Measurements from ENCODE around the gene MUSTN1.

Gene MUSTN1

GRCh38 chr3:52831500-52832301 is 3.1 kb downstream of the MUSTN1 start:
- DNase-seq, result no peak

DNA sequence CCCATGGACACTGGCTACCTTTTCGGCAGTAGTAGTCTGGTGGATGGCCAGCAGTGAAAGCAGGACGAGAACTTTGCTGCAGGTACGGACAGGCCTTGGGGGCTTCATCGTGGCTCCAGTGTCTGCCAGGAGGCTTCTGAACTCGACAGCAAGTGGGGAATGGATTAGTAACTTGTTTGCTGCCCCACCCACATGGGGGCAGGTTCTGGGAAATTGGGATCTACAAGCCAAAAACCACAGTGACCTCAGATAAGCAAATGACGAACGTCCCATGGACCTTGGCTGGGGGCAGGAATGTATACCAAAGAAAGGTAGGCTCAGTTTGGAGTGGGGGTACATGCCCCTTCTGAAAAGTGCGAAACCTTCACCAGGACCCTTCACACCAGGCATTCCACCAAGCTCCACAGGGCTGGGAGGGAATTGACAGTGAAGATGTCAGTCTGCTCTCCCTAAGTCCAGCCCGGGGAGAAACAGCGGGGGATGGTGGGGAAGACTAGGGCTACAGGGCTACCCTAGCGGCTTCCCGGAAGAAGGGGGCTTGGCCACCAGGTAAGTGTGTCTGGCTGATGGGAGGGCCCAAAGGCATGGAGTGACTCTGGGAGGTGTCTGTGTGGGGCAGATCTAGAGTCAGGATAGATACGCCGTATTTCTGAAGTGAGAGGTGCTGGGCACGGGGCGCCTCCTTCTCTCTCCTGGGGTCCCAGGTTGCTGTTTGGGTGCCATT is 4.1 kb downstream of the MUSTN1 start, which contains the start of gene ITIH4:
Gene ITIH4 (minus strand): TSS at position 138 of the 724 bp plus-strand sequence. CDS start 30 bp downstream, at position 108.
- DNase-seq, result no peak

DNA sequence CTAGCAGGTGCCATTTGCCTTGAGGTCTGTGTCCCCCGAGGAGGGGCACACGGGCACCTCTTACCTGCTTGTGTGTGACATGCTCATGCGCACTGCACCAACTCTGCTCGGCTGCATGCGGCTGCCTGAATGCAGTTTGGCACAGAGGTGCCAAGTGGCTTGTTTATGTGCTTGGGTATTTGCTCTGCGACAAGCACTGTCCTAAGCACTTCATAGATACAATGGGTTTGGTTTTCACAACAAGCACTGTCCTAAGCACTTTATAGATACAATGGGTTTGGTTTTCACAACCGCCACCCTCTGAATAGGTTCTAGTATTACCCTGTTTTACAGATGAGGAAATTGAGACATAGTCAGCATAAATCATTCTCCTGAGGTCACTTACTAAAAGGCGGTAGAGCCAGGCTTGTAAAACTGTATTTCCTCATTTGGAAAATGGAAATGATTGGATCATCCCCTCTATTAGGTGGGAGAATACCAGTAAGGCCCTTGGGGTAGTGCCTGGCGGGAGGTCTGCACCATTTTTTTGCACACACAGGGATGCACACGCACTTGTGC is 4.8 kb downstream of the MUSTN1 start:
- no peak for DNase-seq

DNA sequence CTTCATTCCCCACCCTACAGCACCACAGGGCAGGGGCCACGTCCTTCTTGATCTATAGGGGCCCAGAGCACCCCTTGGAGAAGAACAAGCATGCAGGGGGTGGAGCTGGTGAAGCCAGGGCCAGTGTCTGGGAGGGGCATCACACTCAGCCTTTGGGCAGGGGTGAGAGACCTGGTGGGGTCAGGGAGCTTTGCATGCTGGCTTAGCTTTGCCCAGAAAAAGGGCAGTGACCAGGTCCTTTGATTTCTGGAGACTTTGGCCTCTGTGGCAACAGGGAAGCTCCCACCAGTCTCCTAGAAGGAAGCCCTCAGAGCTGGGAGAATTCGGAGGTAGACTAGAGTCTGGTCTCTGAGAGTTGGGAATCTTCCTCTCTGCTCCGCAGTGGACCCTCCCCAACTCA is 5.3 kb downstream of the MUSTN1 start:
- DNase-seq, result no peak

DNA sequence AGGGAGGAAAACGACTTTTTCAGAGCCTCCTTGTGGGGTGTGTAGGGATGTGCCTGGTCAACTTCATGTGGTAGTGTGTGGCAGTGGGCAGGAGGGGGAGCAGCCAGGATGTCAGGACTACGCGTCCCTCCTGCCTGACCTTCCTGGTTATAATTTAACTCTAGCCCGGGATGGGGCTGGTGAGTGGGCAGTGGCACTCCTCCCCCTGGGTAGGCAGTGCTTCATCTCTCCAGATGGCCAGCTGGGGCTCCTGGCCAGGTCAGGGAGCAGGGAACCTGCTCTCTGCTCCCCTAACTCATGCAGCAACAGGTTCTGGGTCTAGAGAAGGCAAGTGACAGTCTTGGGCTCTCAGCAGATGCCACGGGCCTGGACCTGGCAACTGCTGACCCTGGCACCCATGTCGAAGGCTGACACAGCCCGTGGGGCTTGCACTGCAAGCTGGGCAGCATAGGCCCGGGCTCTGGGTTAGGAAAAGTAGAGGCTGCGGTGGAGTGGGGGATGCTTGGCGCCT is 6.9 kb downstream of the MUSTN1 start:
- DNase-seq, result no peak

GRCh38 chr3:52827441-52827840 is 7.4 kb downstream of the MUSTN1 start:
- no peak for DNase-seq

DNA sequence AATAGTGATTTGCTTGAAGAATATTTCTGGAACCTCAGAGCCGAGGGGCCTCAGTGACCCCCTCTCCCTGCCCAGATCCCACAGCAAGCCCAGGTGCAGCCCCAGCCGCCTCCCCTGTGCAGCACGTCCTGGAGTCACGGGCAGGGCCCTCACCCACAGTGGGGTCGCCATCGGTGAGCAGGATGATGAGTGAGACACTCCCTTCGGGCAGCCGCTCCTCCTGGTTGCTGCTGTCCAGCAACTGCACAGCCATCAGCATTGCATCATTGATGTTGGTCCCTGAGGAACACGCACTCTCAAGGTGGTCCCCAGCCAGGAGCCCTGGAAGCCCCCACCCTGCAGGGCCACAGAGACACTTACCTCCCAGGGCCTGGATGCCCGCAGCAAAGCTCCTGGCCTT is 10.8 kb downstream of the MUSTN1 start:
- DNase-seq, result no peak

DNA sequence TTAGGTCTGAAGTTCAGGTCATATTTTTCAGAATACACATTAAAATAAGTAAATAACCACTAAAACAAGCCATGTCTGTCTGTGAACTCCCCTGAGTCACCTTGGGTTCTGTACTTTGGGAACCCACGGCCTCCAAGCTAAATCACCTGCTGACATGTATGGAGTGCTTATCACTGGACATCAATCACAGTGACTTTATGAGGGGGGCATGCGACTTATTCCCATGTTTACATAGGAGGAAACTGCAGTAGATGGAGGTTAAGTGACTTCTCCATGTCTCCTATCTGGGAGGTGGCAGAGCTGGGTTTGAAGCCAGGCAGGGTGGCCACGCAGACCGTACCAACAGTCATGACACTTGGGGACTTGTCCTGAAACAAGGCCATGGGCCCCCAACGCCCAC is 12.5 kb downstream of the MUSTN1 start:
- no peak for DNase-seq

DNA sequence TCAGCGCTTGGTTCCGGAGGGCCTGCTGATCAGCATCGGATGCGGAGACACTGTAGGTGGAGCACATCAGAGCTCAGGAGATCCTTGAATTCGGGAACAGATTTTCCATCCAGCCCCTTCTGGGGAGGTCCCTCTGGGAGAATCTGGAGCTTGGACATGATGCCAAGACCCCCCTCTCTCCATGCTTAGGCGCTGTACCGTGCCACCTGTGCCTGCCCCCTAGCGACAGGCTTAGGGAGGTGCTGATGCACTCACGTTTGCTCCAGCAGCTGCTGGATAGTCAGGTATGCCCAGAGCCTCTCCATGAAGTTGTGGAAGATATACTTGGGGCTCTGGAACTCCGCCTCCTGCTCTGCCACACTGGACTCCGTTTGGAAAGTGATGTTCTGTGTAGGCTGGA is 14.1 kb downstream of the MUSTN1 start:
- DNase-seq, result peak; percentile 63

- no peak for DNase-seq
Measured at GRCh38 chr3:52819936-52820335, 14.9 kb downstream of the MUSTN1 start.

- no peak for DNase-seq
Measured at GRCh38 chr3:52817860-52818259, 17.0 kb downstream of the MUSTN1 start.

DNA sequence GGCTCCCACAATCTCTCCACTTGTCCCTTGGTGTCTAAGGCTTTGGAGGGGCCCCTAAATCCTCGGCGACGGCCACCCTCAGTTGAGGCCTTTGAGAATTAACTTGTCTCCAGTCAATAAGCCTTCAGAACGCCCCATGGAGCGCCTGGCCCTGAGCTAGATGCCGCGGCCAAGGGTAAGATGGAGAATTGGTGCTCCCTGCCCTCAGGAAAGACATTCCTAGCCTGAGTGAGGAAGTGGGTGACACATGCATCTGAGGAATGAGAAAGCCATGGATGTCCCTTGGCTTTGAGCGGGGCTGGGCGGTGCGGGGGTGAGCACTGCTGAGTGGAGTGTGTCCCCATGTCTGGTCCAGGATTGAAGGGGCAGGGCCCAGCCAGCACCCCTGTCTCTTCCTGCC is 17.6 kb downstream of the MUSTN1 start:
- no peak for DNase-seq

- DNase-seq, result no peak
Measured at GRCh38 chr3:52816654-52817053, 18.2 kb downstream of the MUSTN1 start.

DNA sequence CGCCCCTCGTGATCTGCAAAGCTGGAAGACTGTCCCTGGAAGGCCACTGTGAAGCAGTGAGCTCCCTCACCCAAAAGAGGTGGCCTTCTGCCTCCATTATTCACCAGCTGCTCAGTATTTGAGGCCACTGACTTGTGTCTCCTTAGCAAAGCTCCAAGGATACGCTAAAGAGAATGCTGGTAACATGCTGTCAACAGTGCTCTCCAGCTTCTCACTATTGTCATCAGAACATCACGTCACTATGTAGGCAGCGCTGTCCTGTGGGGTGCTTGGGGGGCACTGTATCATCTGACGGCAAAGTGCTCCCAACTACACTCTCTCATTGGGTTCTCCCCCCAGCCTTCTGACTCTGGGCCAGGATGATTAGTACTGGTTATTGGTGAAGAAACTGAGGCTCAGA is 18.6 kb downstream of the MUSTN1 start:
- DNase-seq, result no peak

GRCh38 chr3:52813810-52814209 is 21.0 kb downstream of the MUSTN1 start:
- no peak for DNase-seq

GRCh38 chr3:52811452-52812011 is 23.3 kb downstream of the MUSTN1 start:
- no peak for DNase-seq

- DNase-seq, result no peak
Measured at GRCh38 chr3:52810923-52811322, 23.9 kb downstream of the MUSTN1 start.

GRCh38 chr3:52809662-52810377 is 25.0 kb downstream of the MUSTN1 start:
- DNase-seq, result no peak

DNA sequence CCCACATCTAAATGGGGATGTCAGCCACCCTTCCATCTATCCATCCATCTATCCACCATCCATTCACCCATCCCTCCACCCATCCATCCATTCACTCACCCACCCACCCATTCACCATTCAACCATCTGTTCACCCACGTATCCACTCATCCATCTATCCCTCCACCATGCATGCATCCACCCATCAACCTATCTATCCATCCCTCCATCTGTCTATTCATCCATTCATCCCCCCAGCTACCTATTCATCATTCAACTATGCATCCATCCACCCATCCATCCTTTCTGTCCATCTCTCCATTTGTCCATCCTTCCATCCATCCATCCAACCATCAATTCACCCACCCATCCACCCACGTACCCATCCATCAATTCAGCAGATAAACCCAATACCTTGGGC is 25.7 kb downstream of the MUSTN1 start:
- no peak for DNase-seq

DNA sequence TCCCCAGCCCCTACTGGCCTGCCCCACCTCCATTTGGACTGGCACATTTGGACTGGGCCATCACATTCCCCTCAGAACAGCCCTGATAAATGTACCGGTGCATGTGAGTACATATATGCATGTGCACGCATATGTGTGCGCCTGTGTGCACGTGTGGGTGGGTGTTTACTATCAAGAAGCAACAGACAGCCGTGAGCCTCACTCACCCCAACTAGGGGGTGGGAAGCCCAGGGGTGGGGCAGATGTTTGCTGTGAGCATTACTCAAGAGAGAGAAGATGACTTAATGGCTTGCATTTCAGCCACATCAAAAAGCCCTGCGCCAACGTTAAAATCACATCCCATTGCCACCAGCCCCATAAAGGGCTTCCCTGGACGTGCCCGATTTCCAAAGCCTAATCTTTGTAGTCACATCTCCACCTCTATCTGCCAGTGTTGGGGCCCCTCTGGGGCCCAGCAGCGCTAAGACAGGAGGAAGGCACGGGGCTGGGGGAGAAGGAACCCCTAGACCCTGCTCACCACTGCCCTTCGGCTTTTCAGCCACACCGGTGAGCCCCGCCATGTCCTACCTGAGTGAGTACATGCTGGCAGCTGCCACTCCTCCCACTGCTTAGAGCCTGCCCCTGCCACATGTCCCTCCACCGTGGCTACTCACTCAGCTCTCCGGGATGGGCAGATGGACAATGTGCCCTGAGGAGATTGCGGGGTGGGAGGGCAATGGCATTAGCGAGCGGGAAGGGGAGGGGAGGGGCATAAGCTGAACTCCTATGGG is 29.4 kb downstream of the MUSTN1 start:
- peak; percentile 36 for DNase-seq

GRCh38 chr3:52801839-52802238 is 33.0 kb downstream of the MUSTN1 start:
- no peak for DNase-seq

GRCh38 chr3:52800079-52800478 is 34.7 kb downstream of the MUSTN1 start:
- DNase-seq, result no peak

Data from eye (tissue), 1 donor.